Endothelial cell of umbilical vein (primary cell): ENCODE measurements around the gene CLEC18B. TPM values are rescaled to one million over a fixed set of nuclear protein-coding genes. Genes with fewer than 3 reads are reported as not detected.
A peak's percentile ranks its signal among the peaks of the same experiment; 100 is the strongest.
"Not testable (repeated sequence)": the region's sequence is repeated elsewhere in the genome, so short reads cannot be mapped to it uniquely, and the experiment has no call there.

Experiments used
- BruUV-seq: library from RNA; stranded (reverse); fragments of 400-500 nt; replicated peaks from 2 replicates; lab custom pipeline; 2021; lab: Mats Ljungman, UMichigan
- CTCF ChIA-PET: fragments of 300-600, 350-600 bp; sonication (Branson Sonifier 250); formaldehyde crosslinking; loops from one replicate; lab custom pipeline; 2021; ENCODE audit warnings: antibody characterized with exemption, inconsistent platforms; lab: Charles Lee
- POLR2A ChIA-PET: fragments of 300-600, 350-600 bp; sonication (Branson Sonifier 250); formaldehyde crosslinking; loops from one replicate; lab custom pipeline; 2021; ENCODE audit warnings: antibody characterized with exemption, inconsistent platforms; lab: Charles Lee
- DNase-seq: peaks from one replicate; pipeline ENCODE4 v3.0.0-alpha.2; 2011; ENCODE audit warnings: low read depth, low spot score
- FAIRE-seq: peaks from 2 replicates; lab custom pipeline; 2011; peaks lifted over from hg19 to GRCh38; lab: Jason Lieb, UNC
- H2AFZ ChIP-seq: 2 replicates; pipeline ENCODE4 v1.6.0; 2012; ENCODE audit warnings: low read depth, low read length, control low read depth, inconsistent platforms
- H3K27ac ChIP-seq: 2 replicates; pipeline ENCODE4 v1.5.1; 2011; ENCODE audit warnings: low read depth, mild to moderate bottlenecking, control low read depth, low read length, moderate library complexity; ENCODE audit not compliant: insufficient read depth
- H3K27me3 ChIP-seq, 2 experiments: 2 replicates each; pipeline versions ENCODE4 v1.6.0 to v1.6.1; 2011; ENCODE audit warnings: low read length in 2 of 2, mixed read lengths in 1 of 2; ENCODE audit not compliant: control insufficient read depth in 2 of 2, insufficient read depth in 2 of 2
- H3K36me3 ChIP-seq, 2 experiments: 2 replicates in 1 of 2; 3 replicates in 1 of 2; pipeline ENCODE4 v1.5.1; 2011; ENCODE audit warnings: low read length in 2 of 2, mild to moderate bottlenecking in 1 of 2, moderate library complexity in 1 of 2; ENCODE audit not compliant: control insufficient read depth in 2 of 2, insufficient read depth in 2 of 2; ENCODE audit errors: extremely low read depth in 1 of 2
- H3K4me1 ChIP-seq: 3 replicates; pipeline ENCODE4 v1.5.1; 2011; ENCODE audit warnings: mild to moderate bottlenecking, low read length; ENCODE audit not compliant: control insufficient read depth, insufficient read depth; ENCODE audit errors: extremely low read depth
- H3K4me2 ChIP-seq: 2 replicates; pipeline ENCODE4 v1.6.1; 2011; ENCODE audit warnings: low read length, control low read depth, mixed read lengths; ENCODE audit not compliant: insufficient read depth
- H3K4me3 ChIP-seq, 3 experiments: fragments of 200-600 bp in 1 of 3; sonication (generic), shearing (Covaris generic) in 1 of 3; replicated peaks in 1 of 3; 2 replicates each; pipeline ENCODE4 v1.5.1; 2011 to 2016; ENCODE audit warnings: control low read depth in 3 of 3, low read length in 3 of 3, mild to moderate bottlenecking in 2 of 3, inconsistent platforms in 1 of 3, low read depth in 1 of 3, moderate library complexity in 1 of 3; ENCODE audit not compliant: insufficient read depth in 1 of 3
- H3K79me2 ChIP-seq: 2 replicates; pipeline ENCODE4 v1.6.0; 2012; ENCODE audit warnings: low read length, inconsistent platforms; ENCODE audit not compliant: control insufficient read depth, insufficient read depth
- H3K9ac ChIP-seq: replicated peaks from 2 replicates; pipeline ENCODE3; 2011; ENCODE audit warnings: low read length, control low read depth; ENCODE audit not compliant: insufficient read depth; ENCODE audit errors: extremely low read depth
- H3K9me1 ChIP-seq: replicated peaks from 3 replicates; pipeline ENCODE4 v1.6.0; 2011; ENCODE audit warnings: mild to moderate bottlenecking, low read length; ENCODE audit not compliant: control insufficient read depth, insufficient read depth; ENCODE audit errors: extremely low read depth
- H3K9me3 ChIP-seq: replicated peaks from 2 replicates; pipeline ENCODE4 v1.5.1; 2012; ENCODE audit warnings: low read length, inconsistent platforms; ENCODE audit not compliant: control insufficient read depth, insufficient read depth
- H4K20me1 ChIP-seq: replicated peaks from 2 replicates; pipeline ENCODE3; 2011; ENCODE audit warnings: mild to moderate bottlenecking, low read length; ENCODE audit not compliant: control insufficient read depth, insufficient read depth; ENCODE audit errors: extremely low read depth
- dilution Hi-C: fragments of 300-500 bp; cut with MboI; formaldehyde crosslinking; loops from one replicate; pipeline ENCODE4 v1.15.0; 2019; ENCODE audit warnings: low sequenced_read_pairs; ENCODE audit not compliant: extremely low pct_ligation_motif_present
- intact Hi-C: fragments of 100-400 bp; cut with micrococcal nuclease; formaldehyde crosslinking; loops from one replicate; pipeline ENCODE4 v1.10.0; 2022
- polyA plus RNA-seq, 4 experiments: library from polyadenylated mRNA; depleted of rRNA in 3 of 4; stranded (reverse) in 3 of 4; unstranded in 1 of 4; fragments of >200 nt; gene quantifications; 2 replicates each; pipeline versions ENCODE4 v1.2.1 to v1.2.3, GENCODE V29; 2011 to 2012; ENCODE audit warnings: missing spikeins in 1 of 4
- total RNA-seq: library from RNA; stranded (reverse); gene quantifications from 2 replicates; pipeline ENCODE4 v1.2.3, GENCODE V29; 2021

The CLEC18B gene
- total and polyA plus RNA-seq, 2 donors (not counting 3 experiments of a cell fraction or from before 2014, with no cell fraction given), result 0.49 TPM; not detected in 1

GRCh38 chr16:74409185-74409981 lies 11.9 kb downstream of the CLEC18B start:
- H3K9me1 ChIP-seq, H3K4me3 ChIP-seq, H3K27me3 ChIP-seq, DNase-seq, intact Hi-C loops, H2AFZ ChIP-seq, H4K20me1 ChIP-seq, H3K4me2 ChIP-seq, CTCF ChIA-PET, H3K27ac ChIP-seq, H3K36me3 ChIP-seq, H3K79me2 ChIP-seq, H3K9ac ChIP-seq, FAIRE-seq, POLR2A ChIA-PET, H3K4me1 ChIP-seq, BruUV-seq, H3K9me3 ChIP-seq, dilution Hi-C loops: not testable (repeated sequence)

- peak overlapping the region; percentile 78 for H2AFZ ChIP-seq
- CTCF ChIA-PET, result not testable (repeated sequence)
Measured at GRCh38 chr16:74407362-74407705, 13.9 kb downstream of the CLEC18B start.

DNA sequence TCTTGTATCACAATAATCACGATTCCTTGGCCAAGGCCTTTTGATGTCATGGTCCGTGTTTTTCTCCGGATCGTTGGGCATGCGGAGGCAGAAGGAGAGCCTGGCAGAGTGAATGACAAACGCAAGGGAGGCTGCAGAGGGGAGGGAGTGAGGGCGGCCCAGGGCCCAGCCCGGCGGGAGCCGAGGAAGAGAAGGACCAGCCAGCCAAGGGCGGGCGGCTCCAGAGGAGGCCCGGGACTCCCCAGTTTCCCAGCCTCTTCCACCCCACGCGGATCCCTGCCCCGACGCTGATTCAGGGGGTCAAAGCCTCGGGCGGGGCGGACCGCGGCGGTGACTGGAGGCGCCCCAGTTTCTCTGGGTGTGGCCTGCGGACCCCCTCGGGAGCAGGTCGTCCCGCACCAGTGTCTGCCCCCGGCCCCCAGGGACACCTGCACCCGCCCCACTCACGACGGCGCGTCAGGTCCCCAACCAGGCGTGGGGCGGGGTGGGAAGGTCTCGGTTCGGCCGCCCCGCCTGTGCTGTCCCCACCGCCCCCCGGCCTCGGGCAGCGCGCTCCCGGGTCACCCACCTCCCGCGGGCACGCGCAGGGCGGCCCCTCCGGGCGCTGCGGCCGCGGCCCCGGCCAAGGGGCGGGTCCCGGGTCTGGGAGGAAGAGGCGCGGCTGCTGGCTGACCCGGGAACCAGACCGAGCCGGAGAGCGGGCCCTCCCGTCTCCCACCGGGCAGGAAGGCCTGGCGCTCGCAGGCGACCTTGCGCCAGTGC lies 14.5 kb downstream of the CLEC18B start:
- peak overlapping the region in 1 of 3 experiments; percentile 38 for H3K4me3 ChIP-seq
- H3K27ac ChIP-seq, DNase-seq, H3K79me2 ChIP-seq, H3K27me3 ChIP-seq, intact Hi-C loops, H3K9me3 ChIP-seq, H3K4me1 ChIP-seq, H4K20me1 ChIP-seq, CTCF ChIA-PET, FAIRE-seq, POLR2A ChIA-PET, H3K36me3 ChIP-seq, H3K9me1 ChIP-seq, dilution Hi-C loops, H3K9ac ChIP-seq: not testable (repeated sequence)
- TSS peak; percentile 48 for BruUV-seq
- H2AFZ ChIP-seq, result peak overlapping the region; percentile 78
- H3K4me2 ChIP-seq, result peak overlapping the region; percentile 31

More at GRCh38 chr16:74407362-74407705, 13.9 kb downstream of the CLEC18B start:
- H3K27ac ChIP-seq, H3K36me3 ChIP-seq, H3K9ac ChIP-seq, H3K9me1 ChIP-seq, H3K79me2 ChIP-seq, dilution Hi-C loops, H4K20me1 ChIP-seq, BruUV-seq, FAIRE-seq, POLR2A ChIA-PET, H3K9me3 ChIP-seq, intact Hi-C loops, H3K4me1 ChIP-seq, H3K27me3 ChIP-seq: not testable (repeated sequence)
- peak overlapping the region in 1 of 3 experiments; percentile 38 for H3K4me3 ChIP-seq
- H3K4me2 ChIP-seq, result peak overlapping the region; percentile 31
- peak; percentile 30 for DNase-seq
